Right lobe of liver (tissue), 6 donors: ENCODE data around the gene INSR. TPM values are rescaled to one million over a fixed set of nuclear protein-coding genes. Genes with fewer than 3 reads are reported as not detected.

Source experiments
- ATAC-seq, 4 donors: fragments of 200-7000 bp; cut with Tn5 transposase; one replicate each; pipeline ENCODE4 v1.9.1; 2020; ENCODE audit warnings: mild to moderate bottlenecking in 4 of 4, moderate library complexity in 4 of 4
- DNase-seq, 3 donors: peaks; one replicate each; pipeline ENCODE4 v3.0.0-alpha.2; 2020
- H3K27ac ChIP-seq, 3 donors: fragments of 200-600 bp; one replicate each; pipeline ENCODE4 v1.8.0; 2022
- H3K27me3 ChIP-seq, 2 donors: fragments of 200-600 bp; one replicate each; pipeline ENCODE4 v1.8.0; 2022
- H3K36me3 ChIP-seq, 4 donors: fragments of 200-600 bp; sonication (generic) in 1 of 4; one replicate each; pipeline versions ENCODE4 v1.5.1 to v1.8.0; 2017 to 2022; ENCODE audit warnings: control low read depth in 1 of 4
- H3K4me1 ChIP-seq, 4 donors: fragments of 200-600 bp; sonication (generic) in 1 of 4; one replicate each; pipeline versions ENCODE4 v1.5.1 to v1.8.0; 2017 to 2022; ENCODE audit warnings: control low read depth in 1 of 4
- H3K4me3 ChIP-seq, 3 donors: fragments of 200-600 bp; one replicate each; pipeline ENCODE4 v1.8.0; 2022
- H3K9me3 ChIP-seq, 4 donors: fragments of 200-600 bp; sonication (generic) in 1 of 4; one replicate each; pipeline versions ENCODE4 v1.5.1 to v1.8.0; 2017 to 2022; ENCODE audit warnings: control low read depth in 1 of 4
- CTCF ChIP-seq, 4 donors: fragments of 200-600 bp in 3 of 4; fragments of 450-650 bp in 1 of 4; IDR thresholded peaks; one replicate each; pipeline versions ENCODE4 v1.5.1 to v1.8.0; 2016 to 2022; ENCODE audit warnings: antibody characterized with exemption in 4 of 4, mild to moderate bottlenecking in 2 of 4
- POLR2A ChIP-seq: fragments of 450-650 bp; IDR thresholded peaks from one replicate; pipeline ENCODE4 v1.6.1; 2017; ENCODE audit warnings: antibody characterized with exemption, mild to moderate bottlenecking
- WGBS: methylation state at CpG from one replicate; pipeline ENCODE4 v1.1.6; 2018; ENCODE audit warnings: low coverage, low lambda C conversion rate; ENCODE audit not compliant: insufficient coverage; ENCODE audit errors: missing lambda C conversion rate; 5-methylcytosine and 5-hydroxymethylcytosine counted together
- intact Hi-C, 2 donors: fragments of 100-400 bp; cut with DNase I; formaldehyde crosslinking; loops; one replicate each; pipeline versions ENCODE4 v1.11.2 to v1.14.1; 2022
- total RNA-seq, 6 experiments: library from RNA; depleted of rRNA in 2 of 6; stranded (reverse); fragments of >200 nt in 2 of 6; fragmentation: NEBNext Ultra II Directional in 3 of 6; extraction: Animal tissue kit (Norgen Biotek cat#: 25700) in 3 of 6; gene quantifications; one replicate each; pipeline versions ENCODE4 v1.1.0 to v1.2.4, GENCODE V29; 2016 to 2023
- donor health status: DM: no; HTN: yes; CAD: no.
- donor health status: DM: no; HTN: no; CAD: no.
- donor health status: DM: no; HTN: no; CAD: no.
- donor health status: DM: no; HTN: yes; CAD: no.
- donor health status: DM: no; HTN: yes; CAD: no.

Gene INSR
- total RNA-seq, 6 experiments from 2014 or later: 82.7 to 121 (median 106) TPM

DNA sequence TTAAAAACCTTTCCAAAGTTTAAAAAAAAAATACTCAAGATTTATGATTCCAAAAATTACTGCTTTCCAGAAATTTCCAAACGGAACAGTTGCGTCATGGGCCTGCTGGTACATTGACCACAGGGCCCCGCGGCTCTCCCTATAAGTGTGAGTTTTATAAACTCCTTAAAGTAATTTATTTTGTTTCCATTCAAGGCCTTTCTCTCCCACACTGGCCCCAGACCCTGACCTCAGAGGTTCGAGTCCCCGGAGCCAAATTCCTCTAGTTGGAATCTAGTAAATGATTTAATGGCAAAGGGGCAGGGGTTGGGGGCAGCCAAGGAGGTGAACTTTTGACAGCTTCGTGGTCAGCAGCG lies 97.5 kb downstream of the INSR start:
- Histone ChIP-seq H3K4me3 (peak overlapping the region in 2 of 3 donors; percentile 32 to 44), H3K4me1 (peaks cover 6 to 31% (median 21%) of the 10 kb centered on the region in 4 donors), H3K36me3 (no peaks in the 10 kb centered on the region), H3K27me3 (no peaks in the 10 kb centered on the region), H3K27ac (peak overlapping the region; percentile 67 to 96 (median 91)), H3K9me3 (no peaks in the 10 kb centered on the region)
- WGBS: 7% methylated on average over 8 of the region's 8 CpGs
- DNase-seq (peak in 1 of 3 donors; percentile 33), ATAC-seq (no peak)
- TF ChIP-seq POLR2A: no peak
- TF ChIP-seq CTCF (IDR thresholded peaks at IDR 0.05): no peak
- intact Hi-C loops: loop anchor here in 1 of 2 donors (10.0 kb wide), 1 partner anchor 98 kb away; the partner anchor contains the start of gene INSR

GRCh38 chr19:7195046-7195445 lies 99.2 kb downstream of the INSR start:
- TF ChIP-seq POLR2A: no peak
- TF ChIP-seq CTCF (IDR thresholded peaks at IDR 0.05): no peak
- intact Hi-C loops: loop anchor here in 1 of 2 donors (10.0 kb wide), 1 partner anchor 100 kb away; the partner anchor contains the start of gene INSR
- 84% methylated on average over 2 of the region's 5 CpGs for WGBS

DNA sequence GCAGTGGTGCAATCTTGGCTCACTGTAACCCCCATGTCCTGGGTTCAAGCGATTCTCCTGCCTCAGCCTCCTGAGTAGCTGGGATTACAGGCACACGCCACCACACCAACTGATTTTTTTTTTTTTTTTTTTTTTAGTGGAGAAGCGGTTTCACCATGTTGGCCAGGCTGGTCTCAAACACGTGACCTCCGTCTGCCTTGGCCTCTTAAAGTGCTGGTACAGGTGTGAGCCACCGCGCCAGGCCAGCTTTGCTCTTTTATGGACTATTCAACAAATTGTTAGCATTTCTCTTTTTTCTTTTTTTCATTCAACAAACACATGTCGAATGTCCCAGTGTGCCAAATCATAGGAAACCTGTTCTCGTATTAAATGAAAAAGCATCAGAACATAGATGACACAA lies 99.6 kb downstream of the INSR start:
- Histone ChIP-seq H3K4me3 (no peak overlapping the region), H3K9me3 (no peaks in the 10 kb centered on the region), H3K27ac (no peak overlapping the region), H3K36me3 (no peaks in the 10 kb centered on the region), H3K4me1 (peaks cover 0 to 22% (median 13%) of the 10 kb centered on the region in 4 donors), H3K27me3 (no peaks in the 10 kb centered on the region)
- intact Hi-C loops: loop anchor here in 1 of 2 donors (10.0 kb wide), 1 partner anchor 100 kb away; the partner anchor contains the start of gene INSR
- no peak for ATAC-seq
- no peak for TF ChIP-seq CTCF (IDR thresholded peaks at IDR 0.05)
- no peak for TF ChIP-seq POLR2A
- no peak for DNase-seq
- WGBS: 94% methylated on average over 4 of the region's 9 CpGs

More at GRCh38 chr19:7195046-7195445, 99.2 kb downstream of the INSR start:
- Histone ChIP-seq H3K4me1 (peaks cover 0 to 24% (median 14%) of the 10 kb centered on the region in 4 donors), H3K27ac (no peak overlapping the region), H3K27me3 (no peaks in the 10 kb centered on the region), H3K36me3 (no peaks in the 10 kb centered on the region), H3K9me3 (no peaks in the 10 kb centered on the region), H3K4me3 (no peak overlapping the region)
- no peak for ATAC-seq
- no peak for DNase-seq

DNA sequence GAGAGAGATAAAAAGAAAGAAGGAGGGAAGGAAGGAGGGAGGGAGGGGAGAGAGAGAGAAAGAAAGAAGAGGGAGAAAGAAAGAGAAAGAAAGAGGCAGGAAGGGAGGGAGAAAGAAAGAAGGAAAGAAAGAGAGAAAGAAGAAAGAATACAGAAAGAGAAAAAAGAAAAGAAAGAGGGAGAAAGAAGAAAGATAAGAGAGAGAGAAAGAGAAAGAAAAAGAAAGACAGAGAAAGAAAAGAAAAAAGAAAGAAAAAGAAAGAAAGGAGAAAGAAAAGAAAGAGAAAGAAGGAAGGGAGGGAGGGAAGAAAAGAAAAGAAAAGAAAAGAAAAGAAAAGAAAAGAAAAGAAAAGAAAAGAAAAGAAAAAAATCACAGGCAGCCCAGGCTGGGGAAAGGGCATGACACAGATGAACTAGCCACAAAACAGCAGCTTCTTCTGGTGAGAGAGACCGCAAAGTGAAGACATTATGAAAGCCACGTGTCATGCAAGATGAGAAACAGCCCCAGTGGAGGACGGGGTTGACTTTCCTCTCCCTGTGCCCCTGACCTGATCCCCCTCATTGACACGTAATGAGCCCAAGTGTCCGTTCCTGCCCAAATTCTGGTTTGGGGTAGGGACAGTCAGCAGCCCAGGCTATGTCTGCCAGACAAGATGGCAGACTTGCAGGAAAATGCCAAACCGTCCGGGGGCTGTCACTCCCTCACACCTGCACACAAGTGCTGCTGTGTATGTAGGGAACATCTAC lies 102.1 kb downstream of the INSR start:
- H3K4me1 ChIP-seq: peaks cover 0 to 10% (median 6%) of the 10 kb centered on the region in 4 donors
- DNase-seq (no peak), ATAC-seq (no peak)
- H3K27me3 ChIP-seq: no peaks in the 10 kb centered on the region
- TF ChIP-seq POLR2A (no peak), CTCF (IDR thresholded peaks at IDR 0.05) (no peak)
- intact Hi-C loops: loop anchor here in 1 of 2 donors (10.0 kb wide), 1 partner anchor 103 kb away; the partner anchor contains the start of gene INSR
- H3K4me3 ChIP-seq: no peak overlapping the region
- no peak overlapping the region for H3K27ac ChIP-seq
- H3K9me3 ChIP-seq: no peaks in the 10 kb centered on the region
- WGBS: 70% methylated on average over 4 of the region's 7 CpGs
- no peaks in the 10 kb centered on the region for H3K36me3 ChIP-seq
